ENCODE results near the gene NPC2.

DNA sequence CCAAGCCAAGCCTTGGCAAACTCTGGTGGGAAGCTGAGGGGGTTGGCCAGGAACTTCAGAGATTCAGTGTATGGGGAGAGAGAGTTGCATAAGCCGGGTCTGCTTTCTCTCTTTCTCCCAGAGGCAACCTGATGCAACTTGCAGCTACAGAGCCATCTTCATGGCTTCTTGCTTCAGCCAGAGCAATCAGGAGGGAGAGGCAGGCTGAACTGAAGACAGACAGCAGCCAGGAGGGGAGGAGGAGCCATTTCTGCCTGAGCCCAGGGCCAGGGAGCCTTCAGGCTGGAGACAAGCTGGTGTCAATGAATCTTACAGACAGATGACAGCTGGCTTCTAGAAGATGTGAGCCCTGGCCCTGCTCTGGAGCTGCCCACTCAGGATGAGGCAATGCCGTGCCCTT is 18.7 kb downstream of the NPC2 start:
- TF ChIP-seq L3MBTL2 (conservative IDR thresholded peaks at IDR 0.05): no peak
- TF ChIP-seq CTBP1 (IDR thresholded peaks at IDR 0.05; ENCODE audit: borderline replicate concordance): no peak
- TF ChIP-seq NFRKB (IDR thresholded peaks at IDR 0.05): no peak
- no peak for TF ChIP-seq SP1 (IDR thresholded peaks at IDR 0.05)
- no peak for TF ChIP-seq HDGF (IDR thresholded peaks at IDR 0.05; ENCODE audit: borderline replicate concordance)
- no peak for TF ChIP-seq BHLHE40 (IDR thresholded peaks at IDR 0.05; ENCODE audit: borderline replicate concordance)
- no peak for TF ChIP-seq TARDBP (IDR thresholded peaks at IDR 0.05)
- TF ChIP-seq FOXA1 (IDR thresholded peaks at IDR 0.05): no peak
- TF ChIP-seq PKNOX1 (IDR thresholded peaks at IDR 0.05): no peak
- TF ChIP-seq FOXM1 (IDR thresholded peaks at IDR 0.05; ENCODE audit: borderline replicate concordance): no peak
- TF ChIP-seq ARNT (IDR thresholded peaks at IDR 0.05): no peak
- no peak for TF ChIP-seq FOXK2 (IDR thresholded peaks at IDR 0.05)
- TF ChIP-seq SUZ12 (IDR thresholded peaks at IDR 0.05): no peak
- TF ChIP-seq ELF4 (IDR thresholded peaks at IDR 0.05): no peak

Data from HEK293T (cell line).